Measurements from ENCODE around the gene PRKCH. TPM values are rescaled to one million over a fixed set of nuclear protein-coding genes. Genes with fewer than 3 reads are reported as not detected.

Gene PRKCH
- total and polyA plus RNA-seq, 10 of the 15 experiments (the other 5 are each of a cell fraction or from before 2014, with no cell fraction given), result 10.7 to 140 (median 33.2) TPM

- TF ChIP-seq GABPA (IDR thresholded peaks at IDR 0.05; ENCODE audit: low read depth) (no peak), ZZZ3 (IDR thresholded peaks at IDR 0.05; ENCODE audit: control insufficient read depth, insufficient read length, low read depth) (no peak), JUNB (IDR thresholded peaks at IDR 0.05) (no peak), CBX3 (IDR thresholded peaks at IDR 0.05; ENCODE audit: borderline replicate concordance, low read depth) (no peak), EGR1 (IDR thresholded peaks at IDR 0.05; ENCODE audit: borderline replicate concordance in 1 of 2, low read depth in 2 of 2, low read length in 2 of 2) (no peak)
These were observed 218.3 kb downstream of the PRKCH start (continued) for GRCh38 chr14:61539631-61540030.

GRCh38 chr14:61540931-61541330 lies 219.6 kb downstream of the PRKCH start:
- BruUV-seq (replicated peaks), result no TSS peak
- WGBS (ENCODE audit: insufficient coverage, insufficient replicate concordance, low lambda C conversion rate, missing lambda C conversion rate), result 83% methylated on average over 7 of the region's 7 CpGs
- ChIA-PET RAD21 (ENCODE audit: unreplicated experiment) (no interaction called here), POLR2A (no interaction called here), SMC1A (ENCODE audit: uncharacterized antibody, unreplicated experiment) (no interaction called here), CTCF (no interaction called here)
- Histone ChIP-seq H4K20me1 (ENCODE audit: control insufficient read depth, insufficient read depth) (no peaks in the 10 kb centered on the region), H3K79me2 (ENCODE audit: control insufficient read depth, insufficient read depth, low read length) (no peaks in the 10 kb centered on the region), H3K27ac (ENCODE audit: control insufficient read depth, insufficient read depth) (no peak overlapping the region), H3K4me1 (ENCODE audit: control insufficient read depth, insufficient read depth, low read length) (no peaks in the 10 kb centered on the region), H3K4me2 (ENCODE audit: control insufficient read depth, insufficient read depth) (no peak overlapping the region), H3K27me3 (replicated peaks in 1 of 2; ENCODE audit: control insufficient read depth in 2 of 2, insufficient read depth in 2 of 2, low read length in 1 of 2) (no peaks in the 10 kb centered on the region), H3K9ac (ENCODE audit: control insufficient read depth, insufficient read depth, low read length) (no peak overlapping the region), H3K4me3 (no peak overlapping the region), H3K9me3 (replicated peaks; ENCODE audit: control insufficient read depth, insufficient read depth, low read length) (no peaks in the 10 kb centered on the region), H2AFZ (ENCODE audit: control insufficient read depth, low read depth, low read length) (no peak overlapping the region), H3K36me3 (ENCODE audit: control insufficient read depth in 2 of 2, insufficient read depth in 2 of 2, low read length in 1 of 2) (peaks cover 12 to 19% of the 10 kb centered on the region in 2 experiments)
- in situ Hi-C loops (cut with MboI), result no loop called here
- intact Hi-C loops (cut with micrococcal nuclease; ENCODE audit: unreplicated experiment), result no loop called here
- DNase-seq (ENCODE audit: low read depth, low spot score) (no peak), FAIRE-seq (no peak), ATAC-seq (no peak)
- TF ChIP-seq EGR1 (IDR thresholded peaks at IDR 0.05; ENCODE audit: borderline replicate concordance in 1 of 2, low read depth in 2 of 2, low read length in 2 of 2), result no peak
- no peak for TF ChIP-seq CREM (IDR thresholded peaks at IDR 0.05; ENCODE audit: low read depth)
- TF ChIP-seq, protein P1, sequence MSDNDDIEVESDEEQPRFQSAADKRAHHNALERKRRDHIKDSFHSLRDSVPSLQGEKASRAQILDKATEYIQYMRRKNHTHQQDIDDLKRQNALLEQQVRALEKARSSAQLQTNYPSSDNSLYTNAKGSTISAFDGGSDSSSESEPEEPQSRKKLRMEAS (IDR thresholded peaks at IDR 0.05; ENCODE audit: low read depth, low read length), result no peak
- TF ChIP-seq, protein P2, sequence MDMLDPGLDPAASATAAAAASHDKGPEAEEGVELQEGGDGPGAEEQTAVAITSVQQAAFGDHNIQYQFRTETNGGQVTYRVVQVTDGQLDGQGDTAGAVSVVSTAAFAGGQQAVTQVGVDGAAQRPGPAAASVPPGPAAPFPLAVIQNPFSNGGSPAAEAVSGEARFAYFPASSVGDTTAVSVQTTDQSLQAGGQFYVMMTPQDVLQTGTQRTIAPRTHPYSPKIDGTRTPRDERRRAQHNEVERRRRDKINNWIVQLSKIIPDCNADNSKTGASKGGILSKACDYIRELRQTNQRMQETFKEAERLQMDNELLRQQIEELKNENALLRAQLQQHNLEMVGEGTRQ (IDR thresholded peaks at IDR 0.05; ENCODE audit: borderline replicate concordance, low read depth, low read length), result no peak
- no peak for TF ChIP-seq NBN (IDR thresholded peaks at IDR 0.05)
- TF ChIP-seq, protein P3, sequence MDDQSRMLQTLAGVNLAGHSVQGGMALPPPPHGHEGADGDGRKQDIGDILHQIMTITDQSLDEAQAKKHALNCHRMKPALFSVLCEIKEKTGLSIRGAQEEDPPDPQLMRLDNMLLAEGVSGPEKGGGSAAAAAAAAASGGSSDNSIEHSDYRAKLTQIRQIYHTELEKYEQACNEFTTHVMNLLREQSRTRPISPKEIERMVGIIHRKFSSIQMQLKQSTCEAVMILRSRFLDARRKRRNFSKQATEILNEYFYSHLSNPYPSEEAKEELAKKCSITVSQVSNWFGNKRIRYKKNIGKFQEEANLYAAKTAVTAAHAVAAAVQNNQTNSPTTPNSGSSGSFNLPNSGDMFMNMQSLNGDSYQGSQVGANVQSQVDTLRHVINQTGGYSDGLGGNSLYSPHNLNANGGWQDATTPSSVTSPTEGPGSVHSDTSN (IDR thresholded peaks at IDR 0.05; ENCODE audit: insufficient replicate concordance, low read depth, low read length), result no peak
- TF ChIP-seq FOS (IDR thresholded peaks at IDR 0.05; ENCODE audit: borderline replicate concordance, extremely low read depth, insufficient read length), result no peak
- no peak for TF ChIP-seq RELB (IDR thresholded peaks at IDR 0.05; ENCODE audit: low read depth)
- no peak for TF ChIP-seq POU2F2 (IDR thresholded peaks at IDR 0.05; ENCODE audit: borderline replicate concordance, low read depth, low read length)
- no peak for TF ChIP-seq HSF1 (IDR thresholded peaks at IDR 0.05; ENCODE audit: low read depth, low read length)
- no peak for TF ChIP-seq RUNX3 (IDR thresholded peaks at IDR 0.05; ENCODE audit: low read length)
- no peak for TF ChIP-seq POLR2A (IDR thresholded peaks at IDR 0.05; ENCODE audit: low read depth, low read length)
- TF ChIP-seq RB1 (IDR thresholded peaks at IDR 0.05; ENCODE audit: borderline replicate concordance), result no peak

Measured in GM12878 (cell line).